ENCODE measurements around the gene BMP6. TPM values are rescaled to one million over a fixed set of nuclear protein-coding genes. Genes with fewer than 3 reads are reported as not detected.

BMP6 gene
- total and polyA plus RNA-seq, 2 of the 8 experiments (the other 6 are each of a cell fraction or from before 2014, with no cell fraction given) = 2.0 to 2.1 TPM

DNA sequence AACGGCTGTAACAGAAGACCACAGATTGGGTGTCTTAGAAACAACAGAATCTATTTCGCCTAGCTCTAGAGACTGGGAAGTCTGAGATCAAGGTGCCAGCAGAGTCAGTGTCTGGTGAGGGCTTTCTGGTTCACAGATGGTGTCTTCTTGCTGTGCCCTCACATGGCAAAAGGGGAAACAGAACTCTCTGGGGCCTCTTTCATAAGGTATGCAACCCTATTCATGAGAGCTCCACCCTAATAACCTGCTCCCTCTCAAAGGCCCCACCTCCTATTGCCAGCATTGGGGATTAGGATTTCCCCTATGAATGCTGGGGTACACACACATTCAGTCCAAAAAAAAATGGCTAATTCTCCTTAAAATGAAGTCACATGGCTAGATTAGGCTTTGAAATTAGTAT, 174.7 kb downstream of the BMP6 start:
- Histone ChIP-seq H3K79me1 (ENCODE audit: low read depth, low read length) (peaks cover 4% of the 10 kb centered on the region), H4K20me1 (replicated peaks in 1 of 2; ENCODE audit: control insufficient read depth in 1 of 2, insufficient read depth in 2 of 2, low read length in 2 of 2) (peaks cover 9 to 10% of the 10 kb centered on the region in 2 experiments), H3K4me3 (ENCODE audit: extremely low read depth in 1 of 4, insufficient read depth in 2 of 4, low read depth in 3 of 4, low read length in 4 of 4) (no peak overlapping the region), H3K4me2 (ENCODE audit: insufficient read depth in 1 of 2, low read depth in 2 of 2, low read length in 2 of 2) (no peak overlapping the region), H3K27me3 (replicated peaks in 1 of 4; ENCODE audit: control insufficient read depth in 3 of 4, extremely low read depth in 1 of 4, insufficient read depth in 3 of 4, low read length in 3 of 4) (no peaks in the 10 kb centered on the region), H2BK20ac (ENCODE audit: low read length) (no peak overlapping the region), H3K4ac (replicated peaks; ENCODE audit: insufficient read length, low read depth, low read length) (no peak overlapping the region), H4K5ac (ENCODE audit: insufficient read length, low read depth, low read length) (no peak overlapping the region), H3K14ac (ENCODE audit: insufficient read length) (no peak overlapping the region), H3K23ac (ENCODE audit: insufficient read length) (no peak overlapping the region), H2BK12ac (ENCODE audit: low read depth, low read length) (no peak overlapping the region), H2BK15ac (ENCODE audit: low read length) (no peak overlapping the region), H4K8ac (ENCODE audit: extremely low read depth, insufficient read depth, low read length) (no peak overlapping the region), H2AFZ (ENCODE audit: low read length) (no peak overlapping the region), H3K9me3 (ENCODE audit: insufficient read depth in 2 of 2, low read depth in 1 of 2, low read length in 1 of 2) (no peaks in the 10 kb centered on the region), H2AK5ac (ENCODE audit: low read depth, low read length) (no peak overlapping the region), H2BK120ac (replicated peaks; ENCODE audit: low read depth, low read length) (no peak overlapping the region), H3K27ac (ENCODE audit: low read depth, low read length) (no peak overlapping the region), H3K18ac (ENCODE audit: extremely low read depth, low read length) (no peak overlapping the region), H3K23me2 (ENCODE audit: low read depth, low read length) (no peaks in the 10 kb centered on the region), H3K9ac (replicated peaks in 1 of 4; ENCODE audit: extremely low read depth in 1 of 4, low read depth in 3 of 4, low read length in 3 of 4) (no peak overlapping the region), H4K91ac (replicated peaks; ENCODE audit: insufficient read length, low read length) (no peak overlapping the region), H3K56ac (replicated peaks; ENCODE audit: insufficient read length, low read depth, low read length) (no peak overlapping the region), H3K79me2 (ENCODE audit: control insufficient read depth in 1 of 2, insufficient read depth in 2 of 2, low read length in 2 of 2) (peaks cover 0 to 7% of the 10 kb centered on the region in 2 experiments; a peak in 2 of 4 replicates), H2BK5ac (ENCODE audit: low read depth, low read length) (no peak overlapping the region), H3K4me1 (replicated peaks in 1 of 4; ENCODE audit: control insufficient read depth in 3 of 4, insufficient read depth in 4 of 4, low read length in 3 of 4) (no peaks in the 10 kb centered on the region), H3K36me3 (ENCODE audit: control insufficient read depth in 2 of 4, insufficient read depth in 4 of 4, low read length in 3 of 4) (peaks cover 28 to 74% (median 70%) of the 10 kb centered on the region in 4 experiments)
- ChIA-PET POLR2A (ENCODE audit: partially characterized antibody) (no interaction called here), CTCF (ENCODE audit: partially characterized antibody) (interaction anchor here (0.6 to 1.5 kb wide), 2 partner anchors 87 to 108 kb away, joined by 3 to 4 read pairs; no protein-coding TSS in a partner anchor)
- FAIRE-seq (no peak), DNase-seq (ENCODE audit: low read depth in 1 of 2, low spot score in 2 of 2) (no peak)
- no peak for TF ChIP-seq RAD21 (IDR thresholded peaks at IDR 0.05 in 1 of 2, conservative IDR thresholded peaks at IDR 0.05 in 1 of 2; ENCODE audit: low read depth in 2 of 2, low read length in 2 of 2)
- TF ChIP-seq, protein P1, sequence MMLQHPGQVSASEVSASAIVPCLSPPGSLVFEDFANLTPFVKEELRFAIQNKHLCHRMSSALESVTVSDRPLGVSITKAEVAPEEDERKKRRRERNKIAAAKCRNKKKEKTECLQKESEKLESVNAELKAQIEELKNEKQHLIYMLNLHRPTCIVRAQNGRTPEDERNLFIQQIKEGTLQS (IDR thresholded peaks at IDR 0.05; ENCODE audit: insufficient read depth, low read depth, low read length) = no peak
- 81% methylated on average over 2 of the region's 2 CpGs; no CpG with 5 or more reads in 1 of the 2 experiments for WGBS, 2 experiments (ENCODE audit: extremely low coverage in 1 of 2, insufficient coverage in 1 of 2, insufficient read length in 1 of 2, insufficient replicate concordance in 2 of 2, low coverage in 1 of 2, low lambda C conversion rate in 2 of 2, missing lambda C conversion rate in 1 of 2)

Data from H1 (cell line).